ENCODE data around the gene ADGRG2. TPM values are rescaled to one million over a fixed set of nuclear protein-coding genes. Genes with fewer than 3 reads are reported as not detected.

Gene ADGRG2
- total RNA-seq, 1 experiment from 2014 or later, result not detected

GRCh38 chrX:18971506-18971905, 150.8 kb downstream of the ADGRG2 start:
- in situ Hi-C loops (cut with HindIII; ENCODE audit: low sequenced_read_pairs), result no loop called here

GRCh38 chrX:18970465-18970864, 151.8 kb downstream of the ADGRG2 start:
- in situ Hi-C loops (cut with HindIII; ENCODE audit: low sequenced_read_pairs), result no loop called here
- no peak for DNase-seq (ENCODE audit: low spot score)

More at GRCh38 chrX:18971506-18971905, 150.8 kb downstream of the ADGRG2 start:
- DNase-seq (ENCODE audit: low spot score), result no peak

- in situ Hi-C loops (cut with HindIII; ENCODE audit: low sequenced_read_pairs), result no loop called here
Measured at GRCh38 chrX:18966624-18967023, 155.6 kb downstream of the ADGRG2 start.

GRCh38 chrX:18964901-18965300, 157.4 kb downstream of the ADGRG2 start:
- in situ Hi-C loops (cut with HindIII; ENCODE audit: low sequenced_read_pairs), result no loop called here

More at GRCh38 chrX:18966624-18967023, 155.6 kb downstream of the ADGRG2 start:
- DNase-seq (ENCODE audit: low spot score), result no peak

GRCh38 chrX:18964026-18964425, 158.2 kb downstream of the ADGRG2 start:
- in situ Hi-C loops (cut with HindIII; ENCODE audit: low sequenced_read_pairs), result no loop called here
- DNase-seq (ENCODE audit: low spot score), result no peak

More at GRCh38 chrX:18964901-18965300, 157.4 kb downstream of the ADGRG2 start:
- no peak for DNase-seq (ENCODE audit: low spot score)

GRCh38 chrX:18962329-18962728, 159.9 kb downstream of the ADGRG2 start:
- DNase-seq (ENCODE audit: low spot score), result no peak
- in situ Hi-C loops (cut with HindIII; ENCODE audit: low sequenced_read_pairs), result no loop called here

- in situ Hi-C loops (cut with HindIII; ENCODE audit: low sequenced_read_pairs), result no loop called here
- no peak for DNase-seq (ENCODE audit: low spot score)
Measured at GRCh38 chrX:18961686-18962085, 160.6 kb downstream of the ADGRG2 start.

GRCh38 chrX:18956303-18957032, 165.8 kb downstream of the ADGRG2 start:
- in situ Hi-C loops (cut with HindIII; ENCODE audit: low sequenced_read_pairs), result no loop called here
- no peak for DNase-seq (ENCODE audit: low spot score)

- DNase-seq (ENCODE audit: low spot score), result no peak
- in situ Hi-C loops (cut with HindIII; ENCODE audit: low sequenced_read_pairs), result no loop called here
Measured at GRCh38 chrX:18955676-18956075, 166.6 kb downstream of the ADGRG2 start.

GRCh38 chrX:18951032-18951431, 171.2 kb downstream of the ADGRG2 start:
- in situ Hi-C loops (cut with HindIII; ENCODE audit: low sequenced_read_pairs), result no loop called here
- no peak for DNase-seq (ENCODE audit: low spot score)

GRCh38 chrX:18949944-18950301, 172.3 kb downstream of the ADGRG2 start:
- DNase-seq (ENCODE audit: low spot score), result no peak
- in situ Hi-C loops (cut with HindIII; ENCODE audit: low sequenced_read_pairs), result no loop called here

GRCh38 chrX:18949291-18949943, 172.9 kb downstream of the ADGRG2 start:
- no peak for DNase-seq (ENCODE audit: low spot score)
- in situ Hi-C loops (cut with HindIII; ENCODE audit: low sequenced_read_pairs), result no loop called here

- in situ Hi-C loops (cut with HindIII; ENCODE audit: low sequenced_read_pairs), result no loop called here
- no peak for DNase-seq (ENCODE audit: low spot score)
Measured at GRCh38 chrX:18946611-18947010, 175.7 kb downstream of the ADGRG2 start.

GRCh38 chrX:18946157-18946556, 176.1 kb downstream of the ADGRG2 start:
- in situ Hi-C loops (cut with HindIII; ENCODE audit: low sequenced_read_pairs), result no loop called here
- no peak for DNase-seq (ENCODE audit: low spot score)

GRCh38 chrX:18945483-18945882, 176.8 kb downstream of the ADGRG2 start:
- DNase-seq (ENCODE audit: low spot score), result no peak
- in situ Hi-C loops (cut with HindIII; ENCODE audit: low sequenced_read_pairs), result no loop called here

GRCh38 chrX:18944482-18944881, 177.8 kb downstream of the ADGRG2 start:
- in situ Hi-C loops (cut with HindIII; ENCODE audit: low sequenced_read_pairs), result no loop called here
- no peak for DNase-seq (ENCODE audit: low spot score)

GRCh38 chrX:18941896-18942295, 180.4 kb downstream of the ADGRG2 start:
- no peak for DNase-seq (ENCODE audit: low spot score)
- in situ Hi-C loops (cut with HindIII; ENCODE audit: low sequenced_read_pairs), result no loop called here
